ENCODE results near the gene IL36G.
"Not testable (repeated sequence)": the region's sequence is repeated elsewhere in the genome, so short reads cannot be mapped to it uniquely, and the experiment has no call there.

The IL36G gene

DNA sequence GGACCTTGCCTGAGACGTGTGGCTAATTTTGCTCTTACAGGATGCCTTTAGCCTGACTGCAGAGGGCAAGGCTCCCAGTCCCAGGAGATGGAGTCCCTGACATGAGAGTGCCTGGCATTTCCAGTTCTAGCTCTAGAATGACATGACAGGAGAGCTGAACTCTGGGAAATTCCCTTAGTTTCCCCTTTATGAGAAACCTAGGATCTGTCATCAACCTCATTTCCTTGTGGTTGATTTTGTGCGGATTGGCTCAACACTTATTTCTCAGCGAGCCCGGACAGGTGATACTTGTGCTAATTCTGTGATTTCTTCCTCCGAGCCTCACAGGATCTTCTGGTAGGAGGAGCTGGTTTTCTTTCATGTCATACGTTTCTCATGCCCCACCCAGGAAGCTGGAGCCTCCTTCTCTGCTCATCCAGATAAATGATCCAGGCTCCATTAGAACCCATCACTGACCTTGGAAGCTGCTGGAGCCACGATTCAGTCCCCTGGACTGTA, at the start of gene IL36G:
TSS of gene IL36G (plus strand) at position 448 of the 498 bp plus-strand sequence. CDS start 633 bp downstream, outside the sequence.
- DNase-seq (ENCODE audit: low read depth in 2 of 3, low spot score in 1 of 3) = no peak

DNA sequence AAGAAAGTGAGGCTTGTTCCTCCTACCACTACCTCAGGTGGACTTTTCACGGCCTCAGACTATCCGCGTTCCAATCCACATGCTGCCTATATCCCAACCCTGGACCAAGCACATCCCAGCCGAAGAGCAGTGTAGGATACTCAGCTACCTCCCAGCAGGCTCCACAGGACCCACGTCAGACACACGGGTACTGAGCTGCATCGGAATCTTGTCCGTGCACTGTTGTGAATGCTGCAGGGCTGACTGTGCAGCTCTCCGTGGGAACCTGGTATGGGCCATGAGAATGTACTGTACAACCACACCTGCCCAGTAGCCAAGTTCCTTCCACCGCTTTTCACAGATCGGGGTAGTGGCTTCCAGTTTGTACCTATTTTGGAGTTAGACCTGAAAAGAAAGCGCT, 44.5 kb upstream of the IL36G start:
- no peak for DNase-seq (ENCODE audit: low read depth in 2 of 3, low spot score in 1 of 3)

- DNase-seq (ENCODE audit: low read depth in 2 of 3, low spot score in 1 of 3) = not testable (repeated sequence)
These were observed 43.7 kb upstream of the IL36G start for GRCh38 chr2:112934117-112934516.

DNA sequence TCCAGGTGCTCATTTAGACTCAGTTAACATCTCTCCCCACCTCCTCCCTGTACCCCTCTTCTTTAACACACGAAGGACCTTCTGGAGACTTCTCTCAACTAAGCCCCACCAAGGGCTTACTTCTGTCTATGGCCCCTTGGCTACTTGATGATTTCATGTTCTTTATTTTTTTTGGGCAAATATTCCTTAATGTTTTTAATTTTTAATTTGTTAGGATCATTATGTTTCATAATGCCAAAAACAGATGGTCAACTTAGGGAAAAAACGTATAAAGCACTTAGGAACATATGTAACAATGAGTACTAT, 40.9 kb upstream of the IL36G start:
- no peak for DNase-seq (ENCODE audit: low read depth in 2 of 3, low spot score in 1 of 3)

- DNase-seq (ENCODE audit: low read depth in 2 of 3, low spot score in 1 of 3) = no peak
These were observed 38.9 kb upstream of the IL36G start for GRCh38 chr2:112938904-112939303.

GRCh38 chr2:112939425-112939824, 38.4 kb upstream of the IL36G start:
- no peak for DNase-seq (ENCODE audit: low read depth in 2 of 3, low spot score in 1 of 3)

GRCh38 chr2:112940859-112941625, 36.8 kb upstream of the IL36G start:
- DNase-seq (ENCODE audit: low read depth in 2 of 3, low spot score in 1 of 3) = no peak

DNA sequence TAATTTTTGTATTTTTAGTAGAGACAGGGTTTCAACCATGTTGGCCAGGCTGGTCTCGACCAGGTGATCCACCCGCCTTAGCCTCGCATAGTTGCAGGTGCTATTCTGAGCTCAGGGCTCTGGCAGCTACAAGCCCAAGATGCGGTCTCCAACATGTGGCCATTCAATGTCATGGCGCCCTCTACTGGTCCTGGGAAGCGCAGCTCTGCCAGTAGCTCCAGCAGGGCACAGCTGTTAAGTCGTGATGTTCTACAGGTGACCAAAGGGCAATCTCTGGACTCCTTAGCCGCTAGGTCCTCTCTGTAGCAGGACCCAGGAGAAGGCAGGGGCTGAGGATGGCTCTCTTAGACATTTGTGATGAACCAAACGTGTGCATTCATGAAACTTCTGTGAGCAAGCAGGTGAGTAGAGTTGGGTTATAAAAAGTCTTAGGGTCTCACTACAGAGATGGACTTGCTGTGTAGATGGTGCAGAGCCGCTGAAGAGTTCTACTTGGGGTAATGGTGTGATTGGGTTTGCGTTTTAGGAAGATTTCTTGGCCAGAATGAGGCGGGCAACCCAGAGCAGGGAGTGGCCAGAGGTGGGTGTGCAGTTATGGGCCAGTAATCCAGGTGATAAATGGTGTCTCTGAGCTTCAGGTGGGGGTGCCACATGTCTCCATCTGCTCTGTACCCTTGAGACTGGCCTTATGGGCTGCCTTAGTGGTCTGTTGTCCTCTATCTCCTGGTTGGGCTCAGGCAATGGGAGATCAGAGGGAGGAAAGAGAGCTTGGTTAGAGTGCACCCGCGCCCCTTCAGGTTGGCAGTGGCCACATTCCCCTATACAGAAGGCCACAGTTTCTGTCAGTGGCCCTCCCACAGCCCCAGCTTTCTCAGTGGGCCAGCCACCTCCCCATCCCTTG, 35.8 kb upstream of the IL36G start:
- peak; percentile 60 to 70 (median 65) for DNase-seq (ENCODE audit: low read depth in 2 of 3, low spot score in 1 of 3)

GRCh38 chr2:112942654-112943002, 35.2 kb upstream of the IL36G start:
- no peak for DNase-seq (ENCODE audit: low read depth in 2 of 3, low spot score in 1 of 3)

DNA sequence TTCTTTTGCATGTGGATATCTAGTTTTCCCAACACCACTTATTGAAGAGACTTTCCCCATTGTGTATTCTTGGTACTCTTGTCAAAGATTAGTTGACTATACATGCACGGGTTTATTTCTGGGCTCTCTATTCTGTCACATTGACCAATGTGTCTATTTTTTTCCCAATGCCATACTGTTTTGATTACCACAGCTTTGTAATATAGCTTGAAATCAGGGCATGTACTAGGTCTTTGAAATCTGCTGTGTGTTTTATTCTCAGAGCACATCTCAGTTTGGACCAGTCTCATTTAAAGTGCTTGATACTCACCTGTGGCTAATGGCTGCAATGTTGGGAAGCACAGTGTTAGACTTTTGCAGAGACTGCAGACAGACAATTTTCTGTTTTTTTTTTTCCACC, 32.8 kb upstream of the IL36G start:
- no peak for DNase-seq (ENCODE audit: low read depth in 2 of 3, low spot score in 1 of 3)

- DNase-seq (ENCODE audit: low read depth in 2 of 3, low spot score in 1 of 3) = no peak
These were observed 31.7 kb upstream of the IL36G start for GRCh38 chr2:112946086-112946485.

GRCh38 chr2:112947374-112947773, 30.4 kb upstream of the IL36G start:
- no peak for DNase-seq (ENCODE audit: low read depth in 2 of 3, low spot score in 1 of 3)

GRCh38 chr2:112949456-112949855, 28.4 kb upstream of the IL36G start:
- no peak for DNase-seq (ENCODE audit: low read depth in 2 of 3, low spot score in 1 of 3)

- DNase-seq (ENCODE audit: low read depth in 2 of 3, low spot score in 1 of 3) = no peak
These were observed 23.4 kb upstream of the IL36G start for GRCh38 chr2:112954364-112954763.

GRCh38 chr2:112957511-112957910, 20.3 kb upstream of the IL36G start:
- DNase-seq (ENCODE audit: low read depth in 2 of 3, low spot score in 1 of 3) = no peak

- peak in 2 of 3 donors; percentile 7 to 24 for DNase-seq (ENCODE audit: low read depth in 2 of 3, low spot score in 1 of 3)
These were observed 19.2 kb upstream of the IL36G start for GRCh38 chr2:112958428-112959108.

DNA sequence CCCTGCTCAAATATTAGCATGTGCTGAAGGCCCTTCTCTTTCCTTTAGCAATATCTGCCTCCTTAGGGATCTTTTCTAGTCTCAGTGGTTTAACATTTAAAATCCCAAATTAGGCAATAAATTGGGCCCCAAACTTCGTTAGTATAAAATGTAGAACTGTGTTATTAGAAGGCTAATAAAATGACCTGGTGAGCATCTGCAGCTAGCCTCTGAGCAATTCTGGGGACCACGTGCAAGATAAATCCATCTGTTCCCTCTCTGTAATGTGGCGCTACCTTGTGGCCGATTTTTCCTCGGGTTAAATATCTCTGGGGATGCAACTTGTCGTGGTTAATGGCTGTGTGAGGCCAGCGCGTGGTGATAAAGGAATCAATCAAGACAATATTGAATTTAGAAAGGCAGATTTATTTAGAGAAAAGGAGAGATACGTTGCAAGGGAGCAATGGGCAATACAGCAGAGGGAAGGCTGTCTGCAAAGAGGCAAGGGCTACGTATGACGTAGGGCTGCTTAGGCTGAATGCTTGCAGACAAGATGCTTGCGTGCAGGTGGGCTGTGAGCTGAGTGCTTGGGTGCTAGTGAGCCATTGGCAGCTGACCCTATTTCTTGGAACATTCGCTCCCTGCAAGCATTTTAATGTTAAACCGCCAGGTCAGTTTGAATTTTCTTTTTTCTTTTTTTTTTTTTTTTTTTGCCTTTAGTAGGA, 18.5 kb upstream of the IL36G start:
- DNase-seq (ENCODE audit: low read depth in 2 of 3, low spot score in 1 of 3) = no peak

- DNase-seq (ENCODE audit: low read depth in 2 of 3, low spot score in 1 of 3) = no peak
These were observed 17.5 kb upstream of the IL36G start for GRCh38 chr2:112960230-112960825.

GRCh38 chr2:112962308-112963175, 15.3 kb upstream of the IL36G start:
- no peak for DNase-seq (ENCODE audit: low read depth in 2 of 3, low spot score in 1 of 3)

- no peak for DNase-seq (ENCODE audit: low read depth in 2 of 3, low spot score in 1 of 3)
These were observed 10.8 kb upstream of the IL36G start for GRCh38 chr2:112967023-112967422.

Data from stimulated activated CD4-positive, alpha-beta T cell treated with anti-CD3 and anti-CD28 coated beads, Interleukin-12 subunit alpha, Interleukin-12 subunit beta, amount 100 ng/mL, for 48 hours (primary cell).